ENCODE data around the gene MAGI1.

GRCh38 chr3:65776494-65776893 lies 262.2 kb downstream of the MAGI1 start:
- TF ChIP-seq CTCF (IDR thresholded peaks at IDR 0.05 in 8 of 11, conservative IDR thresholded peaks at IDR 0.05 in 3 of 11) = no peak
- no peak for TF ChIP-seq POLR2AphosphoS5 (IDR thresholded peaks at IDR 0.05)
